ENCODE results near the gene PIK3R3. TPM values are rescaled to one million over a fixed set of nuclear protein-coding genes. Genes with fewer than 3 reads are reported as not detected.

PIK3R3 gene
- total and polyA plus RNA-seq, 9 of the 15 experiments (the other 6 are each of a cell fraction or from before 2014, with no cell fraction given): 1.4 to 7.7 (median 4.6) TPM

DNA sequence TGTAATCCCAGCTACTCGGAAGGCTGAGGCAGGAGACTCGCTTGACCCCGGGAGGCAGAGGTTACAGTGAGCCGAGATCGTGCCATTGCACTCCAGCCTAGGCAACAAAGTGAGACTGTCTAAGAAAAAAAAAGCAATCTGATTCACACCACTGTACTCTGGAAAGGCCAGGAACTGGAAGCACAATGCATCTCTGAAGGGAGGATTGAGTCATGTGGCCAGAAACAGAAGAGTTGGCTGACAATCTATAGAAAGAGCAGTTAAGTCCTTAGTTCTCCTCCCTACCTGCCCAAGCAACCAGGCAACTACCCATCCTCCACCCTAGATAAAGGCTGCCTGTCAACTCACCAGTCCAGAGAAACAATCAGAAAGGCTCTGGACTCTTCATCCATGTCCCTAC, 45.9 kb downstream of the PIK3R3 start:
- CTCF ChIA-PET (ENCODE audit: low intra/inter-chr PET ratio): no interaction called here
- H3K36me3 ChIP-seq (ENCODE audit: control insufficient read depth, insufficient read depth, low read length): no peaks in the 10 kb centered on the region
- POLR2A ChIA-PET: interaction anchor here (2.1 kb wide), 1 partner anchor 11 kb away, joined by 4 read pairs; no protein-coding TSS in a partner anchor
- no peak overlapping the region for H2AFZ ChIP-seq (ENCODE audit: low read depth, low read length)
- 77% methylated on average over 5 of the region's 5 CpGs for WGBS (ENCODE audit: insufficient coverage, low coverage, missing lambda C conversion rate)
- no peaks in the 10 kb centered on the region for H3K27me3 ChIP-seq (ENCODE audit: control insufficient read depth in 2 of 2, insufficient read depth in 2 of 2, low read length in 2 of 2)
- H3K4me1 ChIP-seq (replicated peaks in 1 of 2; ENCODE audit: control insufficient read depth in 2 of 2, insufficient read depth in 2 of 2, low read length in 2 of 2): no peaks in the 10 kb centered on the region
- no peaks in the 10 kb centered on the region for H4K20me1 ChIP-seq (replicated peaks; ENCODE audit: control insufficient read depth, insufficient read depth, low read length)
- no peaks in the 10 kb centered on the region for H3K79me2 ChIP-seq (ENCODE audit: control insufficient read depth, insufficient read depth, low read length)
- FAIRE-seq: no peak
- no peak overlapping the region for H3K9ac ChIP-seq (ENCODE audit: insufficient read depth in 1 of 2, low read depth in 2 of 2, low read length in 2 of 2)
- DNase-seq (ENCODE audit: extremely low read depth in 1 of 4, low spot score in 3 of 4): no peak
- H3K9me3 ChIP-seq (replicated peaks; ENCODE audit: control insufficient read depth, insufficient read depth, low read depth, low read length): no peaks in the 10 kb centered on the region
- no TSS peak for BruUV-seq (replicated peaks)
- H3K4me3 ChIP-seq: no peak overlapping the region
- ATAC-seq: no peak
- no peak overlapping the region for H3K4me2 ChIP-seq (ENCODE audit: insufficient read depth, low read length)
- H3K9me1 ChIP-seq (ENCODE audit: control insufficient read depth, insufficient read depth, low read length): no peaks in the 10 kb centered on the region
- in situ Hi-C loops (cut with MboI): no loop called here
- H3K27ac ChIP-seq (ENCODE audit: extremely low read depth, low read depth, low read length): no peak overlapping the region
- intact Hi-C loops (cut with micrococcal nuclease): no loop called here
- TF ChIP-seq RAD21 (CRISPR knock-in tag; conservative IDR thresholded peaks at IDR 0.05 in 1 of 2, IDR thresholded peaks at IDR 0.05 in 1 of 2) (no peak), CREB1 (IDR thresholded peaks at IDR 0.05) (no peak), CREB1 (CRISPR knock-in tag; IDR thresholded peaks at IDR 0.05) (no peak), ZC3H8 (IDR thresholded peaks at IDR 0.05) (no peak), ZNF717 (CRISPR knock-in tag; IDR thresholded peaks at IDR 0.05) (no peak), ARNT (IDR thresholded peaks at IDR 0.05) (no peak), WHSC1 (IDR thresholded peaks at IDR 0.05; ENCODE audit: low read length) (no peak), ZNF175 (CRISPR knock-in tag; IDR thresholded peaks at IDR 0.05; ENCODE audit: low read depth) (no peak), FOSL1 (tag; conservative IDR thresholded peaks at IDR 0.05) (no peak), TBL1XR1 (IDR thresholded peaks at IDR 0.05; ENCODE audit: low read length in 2 of 2) (no peak), ZNF76 (CRISPR knock-in tag; IDR thresholded peaks at IDR 0.05; ENCODE audit: borderline replicate concordance) (no peak), NFRKB (IDR thresholded peaks at IDR 0.05; ENCODE audit: low read depth) (no peak)
- TF ChIP-seq, protein P1, sequence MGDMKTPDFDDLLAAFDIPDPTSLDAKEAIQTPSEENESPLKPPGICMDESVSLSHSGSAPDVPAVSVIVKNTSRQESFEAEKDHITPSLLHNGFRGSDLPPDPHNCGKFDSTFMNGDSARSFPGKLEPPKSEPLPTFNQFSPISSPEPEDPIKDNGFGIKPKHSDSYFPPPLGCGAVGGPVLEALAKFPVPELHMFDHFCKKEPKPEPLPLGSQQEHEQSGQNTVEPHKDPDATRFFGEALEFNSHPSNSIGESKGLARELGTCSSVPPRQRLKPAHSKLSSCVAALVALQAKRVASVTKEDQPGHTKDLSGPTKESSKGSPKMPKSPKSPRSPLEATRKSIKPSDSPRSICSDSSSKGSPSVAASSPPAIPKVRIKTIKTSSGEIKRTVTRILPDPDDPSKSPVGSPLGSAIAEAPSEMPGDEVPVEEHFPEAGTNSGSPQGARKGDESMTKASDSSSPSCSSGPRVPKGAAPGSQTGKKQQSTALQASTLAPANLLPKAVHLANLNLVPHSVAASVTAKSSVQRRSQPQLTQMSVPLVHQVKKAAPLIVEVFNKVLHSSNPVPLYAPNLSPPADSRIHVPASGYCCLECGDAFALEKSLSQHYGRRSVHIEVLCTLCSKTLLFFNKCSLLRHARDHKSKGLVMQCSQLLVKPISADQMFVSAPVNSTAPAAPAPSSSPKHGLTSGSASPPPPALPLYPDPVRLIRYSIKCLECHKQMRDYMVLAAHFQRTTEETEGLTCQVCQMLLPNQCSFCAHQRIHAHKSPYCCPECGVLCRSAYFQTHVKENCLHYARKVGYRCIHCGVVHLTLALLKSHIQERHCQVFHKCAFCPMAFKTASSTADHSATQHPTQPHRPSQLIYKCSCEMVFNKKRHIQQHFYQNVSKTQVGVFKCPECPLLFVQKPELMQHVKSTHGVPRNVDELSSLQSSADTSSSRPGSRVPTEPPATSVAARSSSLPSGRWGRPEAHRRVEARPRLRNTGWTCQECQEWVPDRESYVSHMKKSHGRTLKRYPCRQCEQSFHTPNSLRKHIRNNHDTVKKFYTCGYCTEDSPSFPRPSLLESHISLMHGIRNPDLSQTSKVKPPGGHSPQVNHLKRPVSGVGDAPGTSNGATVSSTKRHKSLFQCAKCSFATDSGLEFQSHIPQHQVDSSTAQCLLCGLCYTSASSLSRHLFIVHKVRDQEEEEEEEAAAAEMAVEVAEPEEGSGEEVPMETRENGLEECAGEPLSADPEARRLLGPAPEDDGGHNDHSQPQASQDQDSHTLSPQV (IDR thresholded peaks at IDR 0.05): no peak
- TF ChIP-seq, protein P2, sequence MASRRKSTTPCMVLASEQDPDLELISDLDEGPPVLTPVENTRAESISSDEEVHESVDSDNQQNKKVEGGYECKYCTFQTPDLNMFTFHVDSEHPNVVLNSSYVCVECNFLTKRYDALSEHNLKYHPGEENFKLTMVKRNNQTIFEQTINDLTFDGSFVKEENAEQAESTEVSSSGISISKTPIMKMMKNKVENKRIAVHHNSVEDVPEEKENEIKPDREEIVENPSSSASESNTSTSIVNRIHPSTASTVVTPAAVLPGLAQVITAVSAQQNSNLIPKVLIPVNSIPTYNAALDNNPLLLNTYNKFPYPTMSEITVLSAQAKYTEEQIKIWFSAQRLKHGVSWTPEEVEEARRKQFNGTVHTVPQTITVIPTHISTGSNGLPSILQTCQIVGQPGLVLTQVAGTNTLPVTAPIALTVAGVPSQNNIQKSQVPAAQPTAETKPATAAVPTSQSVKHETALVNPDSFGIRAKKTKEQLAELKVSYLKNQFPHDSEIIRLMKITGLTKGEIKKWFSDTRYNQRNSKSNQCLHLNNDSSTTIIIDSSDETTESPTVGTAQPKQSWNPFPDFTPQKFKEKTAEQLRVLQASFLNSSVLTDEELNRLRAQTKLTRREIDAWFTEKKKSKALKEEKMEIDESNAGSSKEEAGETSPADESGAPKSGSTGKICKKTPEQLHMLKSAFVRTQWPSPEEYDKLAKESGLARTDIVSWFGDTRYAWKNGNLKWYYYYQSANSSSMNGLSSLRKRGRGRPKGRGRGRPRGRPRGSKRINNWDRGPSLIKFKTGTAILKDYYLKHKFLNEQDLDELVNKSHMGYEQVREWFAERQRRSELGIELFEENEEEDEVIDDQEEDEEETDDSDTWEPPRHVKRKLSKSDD (conservative IDR thresholded peaks at IDR 0.05; ENCODE audit: low read length): no peak

Data from K562 (cell line).